HG03039 (cell line): ENCODE results near the gene AGAP3.

Experiments used
- ATAC-seq: cut with Tn5 transposase; IDR thresholded peaks from one replicate; pipeline ENCODE4 v1.9.1; 2021; ENCODE audit warnings: mild to moderate bottlenecking, moderate library complexity; ENCODE audit not compliant: unreplicated experiment

The AGAP3 gene

GRCh38 chr7:151057989-151058780 is 28.1 kb upstream of the AGAP3 start:
- peak; percentile 80 for ATAC-seq

- ATAC-seq = no peak
These were observed 27.4 kb upstream of the AGAP3 start for GRCh38 chr7:151058781-151059366.

GRCh38 chr7:151059367-151060112 is 26.7 kb upstream of the AGAP3 start, which contains the start of gene SLC4A2:
TSS of gene SLC4A2 (plus strand) at chr7:151059589. CDS start at chr7:151061988, 2,399 bp downstream.
- peak; percentile 32 for ATAC-seq

DNA sequence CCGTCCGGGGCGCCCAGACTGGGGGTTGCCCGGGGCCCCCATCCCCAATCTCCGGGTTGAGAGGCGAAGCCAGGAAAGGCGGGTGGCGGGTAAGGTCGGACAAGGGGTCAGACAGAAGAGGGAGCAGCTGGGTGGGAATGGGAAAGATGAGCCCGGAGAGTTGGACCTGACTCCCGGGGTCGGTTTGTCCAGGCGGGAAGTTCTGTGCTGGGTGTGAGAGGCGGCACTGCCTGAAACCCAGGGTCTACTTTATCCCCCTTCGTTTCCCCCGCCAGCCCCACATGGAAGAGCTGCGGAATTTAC is 26.2 kb upstream of the AGAP3 start:
- no peak for ATAC-seq

- no peak for ATAC-seq
These were observed 25.7 kb upstream of the AGAP3 start for GRCh38 chr7:151060416-151061212.

DNA sequence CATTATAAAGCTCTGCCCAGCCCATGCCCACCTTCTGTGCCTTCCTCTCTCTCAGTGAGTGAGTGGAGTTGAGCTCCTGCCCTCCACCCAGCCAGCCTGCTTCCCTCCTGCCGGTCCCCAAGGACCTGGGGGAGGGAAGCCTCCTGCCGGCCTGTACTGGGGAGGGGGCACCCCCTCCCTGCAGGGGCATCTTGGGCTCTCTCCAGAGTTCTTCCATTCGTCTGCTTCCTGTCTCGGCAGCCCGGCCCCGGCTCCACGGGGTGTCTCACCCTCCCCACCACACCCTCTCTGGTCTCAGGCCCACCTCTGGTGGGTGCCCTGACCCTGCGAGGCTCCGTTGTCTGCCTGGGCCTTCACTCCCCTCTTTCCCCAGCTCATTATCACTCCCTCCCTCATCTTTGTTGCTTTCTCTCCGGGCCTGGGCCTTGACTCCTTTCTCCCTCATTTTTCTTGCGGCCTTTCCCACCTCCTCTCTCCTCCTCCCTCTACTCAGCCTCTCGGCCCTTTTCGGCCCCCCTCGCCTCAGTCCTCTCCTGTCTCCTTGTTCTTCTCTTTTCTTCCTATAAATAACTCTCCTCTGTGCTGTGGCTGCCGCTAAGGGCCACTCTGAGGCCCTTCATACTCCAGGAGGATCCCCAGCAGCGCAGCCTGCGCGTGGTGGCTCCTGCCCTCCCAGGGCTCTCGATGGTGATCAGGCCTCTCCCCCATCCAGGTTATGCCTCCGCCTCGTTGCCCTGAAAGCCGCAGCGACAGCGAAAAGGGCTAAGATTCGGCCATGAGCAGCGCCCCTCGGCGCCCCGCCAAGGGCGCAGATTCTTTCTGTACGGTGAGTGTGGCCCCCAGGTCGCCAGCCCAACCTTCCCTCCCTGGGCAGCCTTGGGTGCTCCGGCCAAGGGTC is 24.8 kb upstream of the AGAP3 start:
- ATAC-seq = no peak

DNA sequence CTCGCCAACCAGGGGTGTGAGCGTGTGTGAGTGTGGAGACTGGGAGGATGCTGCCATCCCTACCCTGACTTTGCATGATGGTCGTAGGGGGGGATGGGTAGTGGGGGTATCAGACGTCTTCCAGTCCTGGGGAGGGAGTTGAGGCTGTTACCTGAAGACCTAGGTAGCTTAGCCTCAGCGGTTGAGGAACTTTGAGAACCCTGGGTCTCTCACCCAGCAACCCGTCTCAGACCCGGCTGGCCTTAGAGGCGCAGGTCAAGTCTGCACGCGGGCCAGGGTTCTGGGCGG is 24.2 kb upstream of the AGAP3 start:
- no peak for ATAC-seq

GRCh38 chr7:151062399-151063211 is 23.7 kb upstream of the AGAP3 start:
- ATAC-seq = no peak

- ATAC-seq = no peak
These were observed 23.1 kb upstream of the AGAP3 start for GRCh38 chr7:151063212-151063561.

GRCh38 chr7:151064454-151064853 is 21.8 kb upstream of the AGAP3 start:
- ATAC-seq = no peak

DNA sequence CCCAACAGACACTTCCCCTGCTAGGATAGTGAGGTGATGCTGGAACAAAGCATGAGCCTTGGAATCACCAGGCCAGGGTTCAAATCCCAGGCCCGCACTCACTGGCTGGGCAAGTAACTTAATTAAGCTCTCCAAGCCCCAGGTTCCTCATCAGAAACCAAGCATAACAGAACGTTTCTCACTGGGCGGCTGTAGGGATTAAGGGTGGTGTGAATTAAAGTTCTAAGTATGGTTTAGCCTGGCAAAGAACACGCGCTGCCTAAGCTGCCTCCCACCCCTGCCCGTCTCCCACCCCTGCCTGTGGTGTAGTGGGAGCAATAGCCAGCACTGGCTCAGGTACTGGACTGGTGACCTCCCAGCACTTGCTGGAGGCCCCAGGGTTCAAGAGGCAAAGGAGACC is 21.3 kb upstream of the AGAP3 start:
- no peak for ATAC-seq

GRCh38 chr7:151065516-151065915 is 20.8 kb upstream of the AGAP3 start:
- ATAC-seq = no peak

DNA sequence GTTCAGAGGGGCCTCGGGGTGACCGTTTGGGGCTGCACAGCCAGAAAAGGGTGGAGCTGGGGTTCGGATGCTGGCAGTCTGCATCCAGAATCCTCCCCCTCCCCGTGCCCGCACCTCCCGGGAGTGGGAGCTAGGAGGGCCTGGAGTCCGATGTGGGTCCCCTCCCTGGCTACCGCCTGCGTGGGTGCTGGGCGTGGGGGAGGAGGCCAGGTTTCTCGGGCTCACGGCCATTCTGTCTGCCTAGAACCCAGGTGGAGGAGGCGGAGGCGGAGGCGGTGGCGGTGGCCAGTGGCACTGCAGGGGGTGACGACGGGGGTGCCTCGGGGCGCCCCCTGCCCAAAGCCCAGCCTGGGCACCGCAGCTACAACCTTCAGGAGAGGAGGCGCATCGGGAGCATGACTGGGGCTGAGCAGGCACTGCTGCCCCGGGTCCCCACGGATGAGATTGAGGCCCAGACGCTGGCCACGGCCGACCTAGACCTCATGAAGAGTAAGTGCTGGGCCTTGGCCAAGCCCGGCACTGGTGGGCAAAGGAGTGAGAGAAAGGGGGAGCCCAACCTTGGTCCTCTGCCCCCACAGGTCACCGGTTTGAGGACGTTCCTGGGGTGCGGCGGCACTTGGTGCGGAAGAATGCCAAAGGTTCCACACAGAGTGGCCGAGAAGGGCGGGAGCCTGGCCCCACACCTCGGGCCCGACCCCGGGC is 19.9 kb upstream of the AGAP3 start:
- no peak for ATAC-seq

- ATAC-seq = no peak
These were observed 18.1 kb upstream of the AGAP3 start for GRCh38 chr7:151068069-151068773.

DNA sequence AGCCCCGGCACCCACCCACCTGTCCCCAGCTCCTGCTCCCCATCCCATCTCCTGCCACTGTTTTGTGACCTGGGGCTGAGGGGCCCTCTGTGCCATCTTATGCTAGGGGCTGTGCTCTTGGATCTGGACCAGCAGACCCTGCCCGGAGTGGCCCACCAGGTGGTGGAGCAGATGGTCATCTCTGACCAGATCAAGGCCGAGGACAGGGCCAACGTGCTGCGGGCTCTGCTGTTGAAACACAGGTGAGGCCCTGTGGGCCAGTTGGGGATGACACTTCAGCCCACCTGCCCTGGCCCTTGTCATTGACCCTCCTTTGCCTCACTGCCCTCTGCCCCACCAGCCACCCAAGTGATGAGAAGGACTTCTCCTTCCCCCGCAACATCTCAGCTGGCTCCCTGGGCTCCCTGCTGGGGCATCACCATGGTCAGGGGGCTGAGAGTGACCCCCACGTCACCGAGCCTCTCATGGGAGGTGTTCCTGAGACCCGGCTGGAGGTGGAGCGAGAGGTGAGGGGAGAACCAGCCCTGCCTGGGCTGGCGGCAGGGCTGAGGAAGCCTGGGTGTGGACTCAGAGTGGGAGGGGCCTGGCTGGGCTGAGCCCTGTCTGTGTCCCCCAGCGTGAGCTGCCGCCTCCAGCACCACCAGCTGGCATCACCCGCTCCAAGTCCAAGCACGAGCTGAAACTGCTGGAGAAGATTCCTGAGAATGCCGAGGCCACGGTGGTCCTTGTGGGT is 16.3 kb upstream of the AGAP3 start:
- no peak for ATAC-seq

DNA sequence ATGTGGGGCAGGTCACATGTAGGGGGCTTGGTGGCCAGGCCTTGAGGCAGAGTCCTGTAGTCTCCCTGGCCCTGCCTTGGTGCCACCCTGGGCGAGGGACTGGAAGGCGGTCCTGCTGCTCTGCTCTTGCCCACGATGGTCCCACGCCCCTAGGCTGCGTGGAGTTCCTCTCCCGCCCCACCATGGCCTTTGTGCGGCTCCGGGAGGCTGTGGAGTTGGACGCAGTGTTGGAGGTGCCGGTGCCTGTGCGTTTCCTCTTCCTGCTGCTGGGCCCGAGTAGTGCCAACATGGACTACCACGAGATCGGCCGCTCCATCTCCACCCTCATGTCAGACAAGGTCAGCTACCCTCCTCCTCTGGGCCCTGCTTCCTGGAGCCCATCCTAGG is 15.7 kb upstream of the AGAP3 start:
- no peak for ATAC-seq

GRCh38 chr7:151071032-151071866 is 15.0 kb upstream of the AGAP3 start:
- ATAC-seq = no peak
